ENCODE results near the gene OR4D10.

Gene OR4D10

GRCh38 chr11:59528711-59529110 is 55.6 kb downstream of the OR4D10 start:
- no peak for DNase-seq (ENCODE audit: low spot score)

Data from LoVo (cell line).